ENCODE data around the gene PKN1. TPM values are rescaled to one million over a fixed set of nuclear protein-coding genes. Genes with fewer than 3 reads are reported as not detected.
"Not testable (repeated sequence)": the region's sequence is repeated elsewhere in the genome, so short reads cannot be mapped to it uniquely, and the experiment has no call there.

PKN1 gene
- total and polyA plus RNA-seq, 4 donors: 84.3 to 197 (median 121) TPM

DNA sequence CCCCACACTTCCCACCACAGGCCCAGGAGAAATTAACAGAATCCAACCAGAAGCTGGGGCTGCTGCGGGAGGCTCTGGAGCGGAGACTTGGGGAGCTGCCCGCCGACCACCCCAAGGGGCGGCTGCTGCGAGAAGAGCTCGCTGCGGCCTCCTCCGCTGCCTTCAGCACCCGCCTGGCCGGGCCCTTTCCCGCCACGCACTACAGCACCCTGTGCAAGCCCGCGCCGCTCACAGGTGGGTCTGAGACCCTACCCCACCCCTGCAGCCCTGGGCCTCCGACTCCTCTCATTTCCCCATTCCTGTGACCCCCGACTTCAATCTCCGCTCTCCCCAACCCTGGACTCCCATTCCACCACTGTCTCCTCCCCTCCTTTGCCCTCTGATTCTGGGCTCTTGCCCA is 17.8 kb downstream of the PKN1 start:
- Histone ChIP-seq H3K9ac (ENCODE audit: insufficient read depth in 1 of 2, low read length in 2 of 2) (no peak overlapping the region), H3K9me3 (ENCODE audit: control insufficient read depth in 4 of 4, insufficient read depth in 3 of 4, low read length in 3 of 4) (no peaks in the 10 kb centered on the region), H3K27ac (ENCODE audit: low read depth in 1 of 2, low read length in 1 of 2) (no peak overlapping the region), H3K4me3 (no peak overlapping the region), H3K36me3 (ENCODE audit: control insufficient read depth in 4 of 4, insufficient read depth in 4 of 4, low read length in 4 of 4) (peaks cover 19 to 59% (median 32%) of the 10 kb centered on the region in 4 donors), H3K4me1 (ENCODE audit: control insufficient read depth in 5 of 5, insufficient read depth in 5 of 5, low read length in 5 of 5) (no peaks in the 10 kb centered on the region), H3K27me3 (ENCODE audit: control insufficient read depth in 3 of 3, insufficient read depth in 3 of 3, low read length in 2 of 3) (no peaks in the 10 kb centered on the region)
- 98% methylated on average over 14 to 19 of the region's 19 CpGs for WGBS, 2 donors
- ATAC-seq (ENCODE audit: insufficient read depth, low FRiP score) (no peak), DNase-seq (no peak)
- TF ChIP-seq, protein P1, sequence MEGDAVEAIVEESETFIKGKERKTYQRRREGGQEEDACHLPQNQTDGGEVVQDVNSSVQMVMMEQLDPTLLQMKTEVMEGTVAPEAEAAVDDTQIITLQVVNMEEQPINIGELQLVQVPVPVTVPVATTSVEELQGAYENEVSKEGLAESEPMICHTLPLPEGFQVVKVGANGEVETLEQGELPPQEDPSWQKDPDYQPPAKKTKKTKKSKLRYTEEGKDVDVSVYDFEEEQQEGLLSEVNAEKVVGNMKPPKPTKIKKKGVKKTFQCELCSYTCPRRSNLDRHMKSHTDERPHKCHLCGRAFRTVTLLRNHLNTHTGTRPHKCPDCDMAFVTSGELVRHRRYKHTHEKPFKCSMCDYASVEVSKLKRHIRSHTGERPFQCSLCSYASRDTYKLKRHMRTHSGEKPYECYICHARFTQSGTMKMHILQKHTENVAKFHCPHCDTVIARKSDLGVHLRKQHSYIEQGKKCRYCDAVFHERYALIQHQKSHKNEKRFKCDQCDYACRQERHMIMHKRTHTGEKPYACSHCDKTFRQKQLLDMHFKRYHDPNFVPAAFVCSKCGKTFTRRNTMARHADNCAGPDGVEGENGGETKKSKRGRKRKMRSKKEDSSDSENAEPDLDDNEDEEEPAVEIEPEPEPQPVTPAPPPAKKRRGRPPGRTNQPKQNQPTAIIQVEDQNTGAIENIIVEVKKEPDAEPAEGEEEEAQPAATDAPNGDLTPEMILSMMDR (IDR thresholded peaks at IDR 0.05; ENCODE audit: control extremely low read depth, extremely low read depth): no peak

DNA sequence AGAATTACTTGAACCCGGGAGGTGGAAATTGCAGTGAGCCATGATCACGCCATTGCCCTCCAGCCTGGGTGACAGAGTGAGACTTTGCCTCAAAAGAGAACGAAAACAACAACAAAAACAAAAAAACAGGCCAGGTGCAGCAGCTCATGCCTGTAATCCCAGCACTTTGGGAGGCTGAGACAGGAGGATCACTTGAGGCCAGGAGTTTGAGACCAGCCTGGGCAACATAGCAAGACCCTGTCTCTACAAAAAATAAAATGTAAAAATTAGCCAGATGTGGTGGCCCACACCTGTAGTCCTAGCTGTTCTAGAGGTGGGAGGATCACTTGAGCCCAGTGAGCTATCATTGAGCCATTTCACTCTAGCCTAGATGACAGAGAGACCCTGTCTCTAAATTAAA is 19.2 kb downstream of the PKN1 start:
- H3K4me3 ChIP-seq; H3K27me3 ChIP-seq (ENCODE audit: control insufficient read depth in 3 of 3, insufficient read depth in 3 of 3, low read length in 2 of 3); ATAC-seq (ENCODE audit: insufficient read depth, low FRiP score); DNase-seq; H3K9me3 ChIP-seq (ENCODE audit: control insufficient read depth in 4 of 4, insufficient read depth in 3 of 4, low read length in 3 of 4); H3K27ac ChIP-seq (ENCODE audit: low read depth in 1 of 2, low read length in 1 of 2); H3K4me1 ChIP-seq (ENCODE audit: control insufficient read depth in 5 of 5, insufficient read depth in 5 of 5, low read length in 5 of 5); H3K9ac ChIP-seq (ENCODE audit: insufficient read depth in 1 of 2, low read length in 2 of 2): not testable (repeated sequence)
- 98% methylated on average over 3 of the region's 3 CpGs for WGBS, 2 donors
- peaks cover 10 to 45% (median 21%) of the 10 kb centered on the region in 4 donors for H3K36me3 ChIP-seq (ENCODE audit: control insufficient read depth in 4 of 4, insufficient read depth in 4 of 4, low read length in 4 of 4)

DNA sequence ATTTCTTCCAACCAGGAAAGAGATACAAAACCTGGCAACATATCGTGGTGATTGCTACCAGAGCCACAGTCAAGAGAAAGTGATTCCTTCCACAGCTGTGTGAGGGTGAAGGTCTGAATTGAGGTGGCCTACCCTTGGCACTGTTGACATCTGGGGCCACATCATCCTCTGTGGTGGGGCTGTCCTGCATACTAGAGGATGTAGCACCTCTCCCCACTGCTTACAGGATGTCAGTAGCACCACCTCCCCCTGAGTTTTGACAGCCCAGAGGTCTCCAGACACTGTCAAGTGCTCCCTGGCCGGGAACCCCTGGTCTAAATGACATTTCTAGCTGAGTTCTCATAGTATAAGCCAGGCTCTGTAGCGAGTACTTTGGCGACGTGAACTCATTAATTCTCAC is 26.6 kb downstream of the PKN1 start:
- H3K9me3 ChIP-seq (ENCODE audit: control insufficient read depth in 4 of 4, insufficient read depth in 3 of 4, low read length in 3 of 4): no peaks in the 10 kb centered on the region
- no peaks in the 10 kb centered on the region for H3K27me3 ChIP-seq (ENCODE audit: control insufficient read depth in 3 of 3, insufficient read depth in 3 of 3, low read length in 2 of 3)
- H3K27ac ChIP-seq (ENCODE audit: low read depth in 1 of 2, low read length in 1 of 2): no peak overlapping the region
- ATAC-seq (ENCODE audit: insufficient read depth, low FRiP score): no peak
- DNase-seq: no peak
- H3K9ac ChIP-seq (ENCODE audit: insufficient read depth in 1 of 2, low read length in 2 of 2): no peak overlapping the region
- WGBS, 2 donors: 79% methylated on average over 5 of the region's 5 CpGs
- no peaks in the 10 kb centered on the region for H3K4me1 ChIP-seq (ENCODE audit: control insufficient read depth in 5 of 5, insufficient read depth in 5 of 5, low read length in 5 of 5)
- H3K4me3 ChIP-seq: no peak overlapping the region
- peaks cover 8 to 29% (median 18%) of the 10 kb centered on the region in 4 donors for H3K36me3 ChIP-seq (ENCODE audit: control insufficient read depth in 4 of 4, insufficient read depth in 4 of 4, low read length in 4 of 4)
- TF ChIP-seq, protein P1 (IDR thresholded peaks at IDR 0.05; ENCODE audit: control extremely low read depth, extremely low read depth): no peak

DNA sequence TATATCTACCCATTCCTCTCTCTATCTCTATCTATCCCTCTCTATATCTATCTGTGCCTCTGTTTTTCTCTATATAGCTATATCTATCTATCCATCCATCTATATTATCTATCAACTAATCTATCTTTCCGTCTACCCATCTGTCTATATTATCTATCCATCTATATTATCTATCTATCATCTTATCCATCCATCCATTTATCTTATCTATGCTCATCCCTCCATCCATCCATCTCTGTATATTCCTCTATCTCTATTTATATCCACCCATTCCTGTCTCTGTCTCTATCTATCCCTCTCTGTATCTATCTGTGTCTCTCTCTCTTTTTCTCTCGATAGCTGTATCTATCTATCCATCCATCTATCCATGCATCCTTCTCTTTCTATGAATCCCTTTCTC is 27.8 kb downstream of the PKN1 start:
- Histone ChIP-seq H3K9me3 (ENCODE audit: control insufficient read depth in 4 of 4, insufficient read depth in 3 of 4, low read length in 3 of 4) (no peaks in the 10 kb centered on the region), H3K27me3 (ENCODE audit: control insufficient read depth in 3 of 3, insufficient read depth in 3 of 3, low read length in 2 of 3) (no peaks in the 10 kb centered on the region), H3K4me3 (no peak overlapping the region), H3K4me1 (ENCODE audit: control insufficient read depth in 5 of 5, insufficient read depth in 5 of 5, low read length in 5 of 5) (no peaks in the 10 kb centered on the region), H3K36me3 (ENCODE audit: control insufficient read depth in 4 of 4, insufficient read depth in 4 of 4, low read length in 4 of 4) (peaks cover 11 to 28% (median 21%) of the 10 kb centered on the region in 4 donors), H3K27ac (ENCODE audit: low read depth in 1 of 2, low read length in 1 of 2) (no peak overlapping the region), H3K9ac (ENCODE audit: insufficient read depth in 1 of 2, low read length in 2 of 2) (no peak overlapping the region)
- DNase-seq: no peak
- TF ChIP-seq, protein P1 (IDR thresholded peaks at IDR 0.05; ENCODE audit: control extremely low read depth, extremely low read depth): no peak
- no peak for ATAC-seq (ENCODE audit: insufficient read depth, low FRiP score)
- WGBS, 2 donors: 72 to 96% methylated on average over 2 of the region's 2 CpGs

DNA sequence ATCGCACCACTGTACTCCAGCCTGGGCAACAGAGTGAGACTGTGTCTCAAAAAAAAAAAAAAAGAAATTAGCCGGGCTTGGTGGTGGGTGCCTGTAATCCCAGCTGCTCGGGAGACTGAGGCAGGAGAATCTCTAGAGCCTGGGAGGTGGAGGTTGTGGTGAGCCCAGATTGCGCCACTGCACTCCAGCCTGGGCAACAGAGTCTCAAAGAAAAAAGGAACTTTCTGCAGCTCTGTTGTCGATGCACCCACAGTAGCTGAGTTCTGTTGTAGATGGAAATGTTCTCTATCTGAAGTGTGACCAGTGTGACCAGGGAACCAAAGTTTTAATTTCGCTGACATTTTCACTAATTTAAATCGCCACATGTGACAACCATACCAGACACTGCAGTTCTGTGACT is 29.3 kb downstream of the PKN1 start:
- H3K9me3 ChIP-seq (ENCODE audit: control insufficient read depth in 4 of 4, insufficient read depth in 3 of 4, low read length in 3 of 4); H3K27me3 ChIP-seq (ENCODE audit: control insufficient read depth in 3 of 3, insufficient read depth in 3 of 3, low read length in 2 of 3); H3K27ac ChIP-seq (ENCODE audit: low read depth in 1 of 2, low read length in 1 of 2); H3K4me1 ChIP-seq (ENCODE audit: control insufficient read depth in 5 of 5, insufficient read depth in 5 of 5, low read length in 5 of 5); DNase-seq; ATAC-seq (ENCODE audit: insufficient read depth, low FRiP score); H3K4me3 ChIP-seq; H3K9ac ChIP-seq (ENCODE audit: insufficient read depth in 1 of 2, low read length in 2 of 2): not testable (repeated sequence)
- 77 to 88% methylated on average over 7 of the region's 7 CpGs for WGBS, 2 donors
- H3K36me3 ChIP-seq (ENCODE audit: control insufficient read depth in 4 of 4, insufficient read depth in 4 of 4, low read length in 4 of 4): peaks cover 15 to 33% (median 23%) of the 10 kb centered on the region in 4 donors

All from lung (tissue), 12 donors.